AG04449 (cell line): ENCODE data around the gene SEMA5A.

Experiments used
- CTCF ChIA-PET: fragments of 350-600 bp; formaldehyde crosslinking; extraction: SDS; loops from one replicate; lab custom pipeline; 2021; ENCODE audit warnings: antibody characterized with exemption; lab: Yijun Ruan, JAX
- POLR2A ChIA-PET: fragments of 400-600, 350-600 bp; formaldehyde crosslinking; extraction: SDS; loops from one replicate; lab custom pipeline; 2020; ENCODE audit warnings: antibody characterized with exemption, inconsistent platforms; lab: Yijun Ruan, JAX
- DNase-seq: peaks from one replicate; pipeline ENCODE4 v3.0.0-alpha.2; 2010; ENCODE audit warnings: low read depth, low spot score
- H3K4me3 ChIP-seq: 2 replicates; pipeline ENCODE4 v1.5.1; 2011; ENCODE audit warnings: low read depth, mild to moderate bottlenecking, control low read depth, low read length
- CTCF ChIP-seq: IDR thresholded peaks from one replicate; pipeline ENCODE4 v1.5.1; 2011; ENCODE audit warnings: mild to moderate bottlenecking, moderate library complexity, low read length, control low read depth, inconsistent platforms; ENCODE audit not compliant: insufficient read depth; ENCODE audit errors: missing control alignments

The SEMA5A gene

GRCh38 chr5:9331372-9331771 is 214.5 kb downstream of the SEMA5A start:
- POLR2A ChIA-PET = no interaction called here
- H3K4me3 ChIP-seq = no peak overlapping the region
- CTCF ChIA-PET = no interaction called here
- no peak for TF ChIP-seq CTCF
- DNase-seq = no peak

- POLR2A ChIA-PET = no interaction called here
- no peak overlapping the region for H3K4me3 ChIP-seq
- no peak for DNase-seq
- CTCF ChIA-PET = interaction anchor here (1.0 kb wide), 1 partner anchor 17 kb away, joined by 3 read pairs; no protein-coding TSS in a partner anchor
- TF ChIP-seq CTCF = no peak
These were observed 216.8 kb downstream of the SEMA5A start for GRCh38 chr5:9329125-9329524.

GRCh38 chr5:9325549-9325948 is 220.3 kb downstream of the SEMA5A start:
- H3K4me3 ChIP-seq = no peak overlapping the region
- POLR2A ChIA-PET = no interaction called here
- no peak for DNase-seq
- CTCF ChIA-PET = interaction anchor here (1.2 kb wide), 1 partner anchor 222 kb away, joined by 4 read pairs; no protein-coding TSS in a partner anchor
- TF ChIP-seq CTCF = no peak

- CTCF ChIA-PET = interaction anchor here (0.7 to 1.2 kb wide), 3 partner anchors 14 to 223 kb away, joined by 3 to 4 read pairs (median 3); no protein-coding TSS in a partner anchor
- POLR2A ChIA-PET = no interaction called here
- DNase-seq = no peak
These were observed 221.4 kb downstream of the SEMA5A start for GRCh38 chr5:9324348-9325077.

GRCh38 chr5:9320652-9321051 is 225.2 kb downstream of the SEMA5A start:
- CTCF ChIA-PET = no interaction called here
- H3K4me3 ChIP-seq = no peak overlapping the region
- TF ChIP-seq CTCF = no peak
- POLR2A ChIA-PET = no interaction called here
- no peak for DNase-seq

More at GRCh38 chr5:9324348-9325077, 221.4 kb downstream of the SEMA5A start:
- no peak for TF ChIP-seq CTCF
- H3K4me3 ChIP-seq = no peak overlapping the region

GRCh38 chr5:9318031-9318430 is 227.8 kb downstream of the SEMA5A start:
- DNase-seq = no peak
- no peak for TF ChIP-seq CTCF
- ChIA-PET POLR2A (no interaction called here), CTCF (interaction anchor here (1.1 kb wide), 1 partner anchor 15 kb away, joined by 3 read pairs; no protein-coding TSS in a partner anchor)
- H3K4me3 ChIP-seq = no peak overlapping the region
